HG03196 (cell line): Measurements from ENCODE around the gene APP.
A peak's percentile ranks its signal among the peaks of the same experiment; 100 is the strongest.
"Not testable (repeated sequence)": the region's sequence is repeated elsewhere in the genome, so short reads cannot be mapped to it uniquely, and the experiment has no call there.

Experiments
- ATAC-seq: cut with Tn5 transposase; IDR thresholded peaks from one replicate; pipeline ENCODE4 v1.9.1; 2021; ENCODE audit not compliant: unreplicated experiment

The APP gene

DNA sequence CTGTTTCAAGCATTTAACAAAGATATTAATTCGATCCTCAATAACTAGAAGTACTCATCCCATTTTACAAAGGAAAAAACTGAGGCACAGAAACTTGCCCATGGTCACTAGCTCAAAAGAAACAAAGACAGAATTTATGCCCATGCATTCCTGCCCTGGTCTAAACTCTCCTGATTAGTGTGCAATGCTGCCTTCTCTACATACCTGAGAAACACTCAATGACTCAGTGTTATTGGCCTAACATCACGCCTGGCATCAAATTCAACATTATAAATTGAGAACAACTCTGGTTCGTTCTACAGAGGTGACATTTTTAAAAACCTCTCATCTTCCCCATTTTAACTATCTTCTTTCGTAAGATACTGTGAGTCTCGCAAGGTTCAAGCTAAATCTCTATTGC, 5.2 kb downstream of the APP start:
- no peak for ATAC-seq

DNA sequence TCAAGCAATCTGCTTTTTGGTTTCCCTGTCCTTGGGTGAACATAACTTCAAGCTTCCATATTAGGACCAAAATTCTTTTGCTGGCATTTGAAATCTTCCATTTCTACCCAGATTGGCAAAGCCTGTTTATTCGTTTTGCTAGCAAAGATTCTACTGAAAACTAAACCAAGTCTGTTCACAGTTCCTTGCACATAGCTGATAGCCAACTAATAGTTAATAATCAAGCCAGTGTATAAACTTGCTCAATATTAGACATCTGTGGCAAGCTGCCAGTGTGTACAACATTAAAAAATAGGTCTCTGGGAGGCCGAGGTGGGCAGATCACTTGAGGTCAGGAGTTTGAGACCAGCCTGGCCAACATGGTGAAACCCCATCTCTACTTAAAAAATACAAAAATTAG, 6.3 kb downstream of the APP start:
- no peak for ATAC-seq

DNA sequence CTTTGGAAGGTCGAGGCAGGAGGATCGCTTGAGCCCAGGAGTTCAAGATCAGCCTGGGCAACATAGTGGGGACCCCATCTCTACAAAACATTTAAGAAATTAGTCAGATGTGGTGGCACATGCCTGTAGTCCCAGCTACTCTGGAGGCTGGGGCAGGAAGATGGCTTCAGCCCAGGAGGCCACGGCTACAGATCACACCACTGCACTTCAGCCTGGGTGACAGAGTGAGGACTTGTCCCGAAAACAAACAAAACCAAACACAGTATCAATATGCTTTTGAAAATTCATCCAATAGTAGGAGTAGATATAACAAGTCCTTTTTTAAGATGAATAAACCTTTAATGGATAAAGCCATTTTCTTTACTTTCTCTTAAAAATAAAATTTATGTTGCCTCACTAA, 8.5 kb downstream of the APP start:
- no peak for ATAC-seq

DNA sequence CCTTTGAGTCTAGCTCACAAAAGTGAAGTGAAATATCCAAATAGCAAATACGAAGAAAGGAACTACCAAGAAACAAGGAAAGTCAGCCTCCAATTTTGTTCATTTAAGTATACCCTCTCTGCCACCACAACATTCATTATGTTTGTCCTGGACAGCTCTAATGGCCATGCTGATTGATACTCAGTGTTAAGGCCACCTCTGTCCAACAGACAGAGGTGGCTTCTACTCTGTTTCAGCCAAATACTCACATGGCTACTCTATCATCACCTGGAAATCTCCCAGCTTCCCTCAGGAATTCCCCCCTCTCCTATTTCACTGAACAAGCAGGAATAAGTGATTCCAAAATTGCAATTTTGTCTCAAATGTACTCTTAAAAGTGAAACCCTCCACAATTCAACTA, 10.7 kb downstream of the APP start:
- no peak for ATAC-seq

DNA sequence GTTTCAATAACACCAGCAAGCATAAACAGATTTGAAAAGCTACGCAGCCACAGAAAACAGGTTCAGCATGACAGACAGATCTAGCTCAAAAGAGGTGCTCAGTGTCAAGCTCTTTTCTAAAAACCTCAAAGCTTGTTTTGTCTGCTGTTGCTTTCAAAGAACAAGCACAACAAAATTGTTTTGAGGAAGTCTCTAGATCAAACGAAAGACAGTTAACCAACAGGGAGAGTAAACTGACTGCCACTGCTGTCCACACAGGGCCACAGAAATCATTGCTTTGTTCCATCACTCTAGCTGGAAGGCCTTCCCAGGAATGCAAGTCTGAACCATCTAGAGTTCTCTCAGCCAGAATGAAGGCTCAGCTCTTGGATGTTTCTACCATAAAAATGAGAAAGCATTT, 12.8 kb downstream of the APP start:
- no peak for ATAC-seq

DNA sequence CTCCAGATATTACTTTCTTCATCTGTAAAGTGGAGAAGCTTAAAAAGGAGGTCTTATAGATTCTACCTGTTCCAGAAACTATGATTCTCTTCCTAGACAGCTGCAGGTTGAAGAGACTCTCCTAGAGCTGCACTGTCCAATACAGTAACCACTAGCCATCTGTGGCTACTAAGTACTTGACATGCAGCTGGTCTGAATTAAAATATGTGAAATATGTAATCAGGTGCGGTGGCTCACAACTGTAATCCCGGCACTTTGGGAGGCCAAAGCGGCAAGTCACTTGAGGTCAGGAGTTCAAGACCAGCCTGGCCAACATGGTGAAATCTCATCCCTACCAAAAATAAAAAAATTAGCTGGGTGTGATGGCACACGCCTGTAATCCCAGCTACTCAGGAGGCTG, 15.8 kb downstream of the APP start:
- no peak for ATAC-seq

DNA sequence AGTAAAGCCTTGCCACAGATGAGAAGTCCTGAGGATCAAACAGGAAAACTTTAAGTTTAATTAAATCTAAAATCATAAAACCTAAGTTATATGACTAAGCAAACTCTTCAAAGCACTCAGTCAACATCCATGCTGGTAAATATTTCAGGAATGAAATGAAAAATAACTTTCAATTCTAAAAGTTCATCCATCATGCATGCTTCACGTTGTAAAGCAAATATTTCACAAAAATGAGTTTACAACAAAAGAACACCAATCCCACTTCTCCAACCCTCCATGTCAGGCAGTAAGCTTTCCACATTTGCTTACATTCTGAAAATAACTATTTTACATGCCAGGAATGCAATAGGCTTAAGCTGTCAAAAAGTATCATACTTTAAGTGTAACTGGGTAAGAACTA, 16.8 kb downstream of the APP start:
- no peak for ATAC-seq

DNA sequence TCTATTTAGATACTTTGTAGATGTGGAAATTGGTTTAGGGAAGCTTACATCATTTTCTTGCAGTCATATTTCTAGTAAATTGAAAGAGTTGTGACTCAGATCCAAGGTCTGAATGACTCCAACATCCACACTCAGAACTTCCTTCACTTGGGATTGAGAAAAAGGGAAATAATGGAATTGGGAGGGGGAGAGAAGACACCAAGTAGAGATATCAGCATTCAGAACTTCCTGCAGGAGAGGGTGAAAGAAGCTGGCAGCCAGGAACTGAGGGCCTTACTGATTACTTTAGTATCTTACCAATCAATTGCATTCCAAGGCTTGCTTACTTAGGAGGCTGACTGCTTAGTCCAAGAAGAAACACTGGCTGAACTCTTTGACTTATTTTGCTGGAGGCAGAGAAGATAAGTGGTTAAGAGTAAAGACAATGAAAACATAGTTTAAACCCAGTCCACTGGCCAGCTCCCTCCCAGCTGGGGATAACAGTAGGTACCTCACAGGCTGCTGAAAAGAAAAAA, 21.7 kb downstream of the APP start:
- no peak for ATAC-seq

DNA sequence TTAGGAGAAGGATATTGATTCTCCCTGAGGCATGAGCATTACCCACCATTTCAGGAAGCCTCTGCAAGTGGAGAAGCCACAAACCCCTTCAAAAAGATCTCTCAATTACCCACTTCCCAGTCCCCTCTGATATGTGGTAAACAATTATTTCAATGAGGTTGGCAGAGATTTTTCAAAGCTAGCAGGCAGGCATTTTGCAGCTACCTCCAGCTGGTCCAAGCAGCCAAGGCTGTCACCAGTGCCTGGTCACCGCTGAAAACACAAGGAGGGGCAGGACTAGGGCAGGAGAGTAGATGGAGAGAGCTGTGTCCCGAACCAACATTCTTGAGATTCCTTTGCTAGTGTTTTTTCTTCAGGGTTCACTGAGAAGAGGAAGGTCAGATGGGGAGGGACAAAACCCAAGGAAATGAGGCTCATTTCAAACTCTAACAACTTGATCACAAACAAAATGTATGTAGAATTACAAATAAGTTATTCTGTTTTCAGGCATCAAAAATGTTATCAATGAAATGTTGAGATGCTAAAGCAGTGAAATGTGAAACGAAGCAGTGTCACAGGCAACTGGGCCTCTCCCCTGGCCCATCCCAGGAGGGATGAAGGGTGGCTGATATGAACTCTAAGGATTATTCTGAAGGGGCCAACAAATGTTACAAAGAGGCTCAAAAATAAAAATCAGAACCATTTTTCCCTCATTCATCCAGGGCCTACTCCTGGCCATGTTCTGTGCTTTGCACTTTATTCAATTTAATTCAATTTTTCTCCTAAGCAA, 22.3 kb downstream of the APP start:
- ATAC-seq, result no peak

DNA sequence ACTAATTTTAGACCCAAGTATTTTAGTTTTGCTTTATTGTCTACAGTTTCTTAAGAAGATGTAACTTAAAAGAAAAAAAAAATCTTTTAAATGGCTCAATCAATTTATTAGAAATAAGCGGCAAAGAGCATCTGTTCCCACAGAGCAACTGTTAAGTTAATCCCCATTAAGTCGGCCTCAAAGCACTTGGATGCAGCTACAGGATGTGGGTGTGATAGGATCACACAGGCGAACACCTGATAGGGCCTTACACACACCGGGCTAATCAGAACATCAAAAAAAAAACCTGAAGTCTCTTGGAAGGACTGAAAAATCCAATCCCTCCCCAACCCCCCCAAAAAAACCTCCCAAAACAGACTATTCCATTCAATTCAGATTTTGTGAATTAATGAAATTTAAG, 23.0 kb downstream of the APP start:
- no peak for ATAC-seq

DNA sequence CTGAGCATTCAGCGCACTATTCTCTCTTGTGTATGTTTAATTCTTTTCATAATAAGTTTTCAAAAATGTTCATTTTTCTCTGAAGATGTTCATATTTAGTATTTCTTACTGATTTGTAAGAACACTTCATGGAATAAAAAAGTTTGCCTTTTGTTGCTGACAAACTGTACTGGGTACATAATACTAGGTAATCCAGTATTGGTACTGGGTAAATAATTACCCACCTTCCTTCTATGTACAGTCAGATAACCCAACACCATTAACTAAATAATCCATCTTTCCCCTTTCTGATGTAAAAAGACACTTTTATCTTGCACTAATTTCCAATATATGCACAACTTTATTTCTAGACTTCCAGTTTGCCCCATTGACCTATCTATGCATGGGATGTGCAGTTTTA, 23.9 kb downstream of the APP start:
- ATAC-seq, result no peak

DNA sequence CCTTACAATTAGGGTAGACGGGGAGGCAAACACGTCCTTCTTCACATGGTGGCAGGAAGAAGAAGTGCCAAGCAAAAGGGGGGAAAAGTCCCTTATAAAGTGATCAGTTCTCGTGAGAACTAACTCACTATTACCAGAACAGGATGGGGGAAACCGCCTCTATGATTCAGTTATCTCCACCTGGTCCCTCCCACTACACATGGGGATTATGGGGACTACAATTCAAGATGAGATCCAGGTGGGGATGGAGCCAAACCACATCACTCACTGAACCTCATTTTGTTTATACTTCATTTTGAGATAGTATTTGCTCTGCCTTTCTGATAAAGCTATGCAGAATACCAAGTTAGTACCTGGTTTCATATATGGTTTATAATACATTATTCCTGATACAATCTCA, 26.5 kb downstream of the APP start:
- no peak for ATAC-seq

DNA sequence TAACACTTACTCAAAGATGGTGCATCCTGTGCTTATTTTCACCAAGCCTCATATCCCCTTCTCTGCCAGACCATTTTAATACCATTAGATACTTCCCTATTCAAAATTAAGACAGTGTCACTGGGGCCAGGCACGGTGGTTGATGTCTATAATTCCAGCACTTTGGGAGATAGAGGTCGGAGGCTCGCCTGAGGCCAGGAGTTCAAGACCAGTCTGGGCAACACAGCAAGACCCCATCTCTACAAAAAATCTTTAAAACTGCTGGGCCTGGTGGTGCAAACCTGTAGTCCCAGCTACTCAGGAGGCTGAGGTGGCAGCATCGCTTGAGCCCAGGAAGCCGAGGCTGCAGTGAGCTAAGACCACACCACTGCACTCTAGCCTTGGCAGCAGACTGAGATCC, 28.2 kb downstream of the APP start:
- no peak for ATAC-seq

DNA sequence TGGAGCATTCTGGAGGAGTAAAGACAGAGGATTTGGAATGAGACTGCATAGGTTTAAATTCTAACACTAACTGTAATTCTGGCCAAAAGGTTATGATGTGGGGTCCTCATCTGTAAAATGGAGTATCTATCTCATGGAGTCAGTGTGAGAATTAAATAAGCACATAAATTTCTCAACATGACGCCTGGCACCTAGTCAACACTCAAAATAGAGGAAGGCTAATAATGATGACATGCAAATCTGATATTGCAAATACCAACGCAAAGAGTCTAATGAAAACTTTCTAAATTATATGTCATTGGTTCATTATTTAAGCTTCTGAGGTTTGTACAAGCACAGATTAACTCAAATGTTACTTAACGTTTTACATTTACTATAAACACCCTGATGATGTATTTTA, 29.6 kb downstream of the APP start:
- no peak for ATAC-seq

DNA sequence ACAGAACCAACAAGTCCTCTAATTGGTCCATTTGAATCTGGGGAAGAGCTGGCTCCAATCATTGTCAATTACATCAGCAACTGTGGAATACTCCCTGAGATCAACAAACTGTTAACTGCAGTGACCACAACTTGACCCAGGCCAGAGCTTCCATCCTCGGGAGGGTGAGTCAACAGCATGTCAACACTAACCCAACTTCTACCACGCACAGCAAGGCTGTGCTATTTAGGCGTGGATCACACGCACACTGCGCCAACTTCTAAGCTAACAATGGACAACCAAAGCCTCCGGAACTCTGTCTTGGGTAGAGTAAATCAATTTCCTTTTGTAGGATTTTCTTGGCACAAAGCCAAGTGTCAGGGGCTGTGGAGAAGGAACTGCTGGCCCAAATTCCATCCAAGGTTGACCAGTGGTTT, 30.4 kb downstream of the APP start:
- no peak for ATAC-seq

DNA sequence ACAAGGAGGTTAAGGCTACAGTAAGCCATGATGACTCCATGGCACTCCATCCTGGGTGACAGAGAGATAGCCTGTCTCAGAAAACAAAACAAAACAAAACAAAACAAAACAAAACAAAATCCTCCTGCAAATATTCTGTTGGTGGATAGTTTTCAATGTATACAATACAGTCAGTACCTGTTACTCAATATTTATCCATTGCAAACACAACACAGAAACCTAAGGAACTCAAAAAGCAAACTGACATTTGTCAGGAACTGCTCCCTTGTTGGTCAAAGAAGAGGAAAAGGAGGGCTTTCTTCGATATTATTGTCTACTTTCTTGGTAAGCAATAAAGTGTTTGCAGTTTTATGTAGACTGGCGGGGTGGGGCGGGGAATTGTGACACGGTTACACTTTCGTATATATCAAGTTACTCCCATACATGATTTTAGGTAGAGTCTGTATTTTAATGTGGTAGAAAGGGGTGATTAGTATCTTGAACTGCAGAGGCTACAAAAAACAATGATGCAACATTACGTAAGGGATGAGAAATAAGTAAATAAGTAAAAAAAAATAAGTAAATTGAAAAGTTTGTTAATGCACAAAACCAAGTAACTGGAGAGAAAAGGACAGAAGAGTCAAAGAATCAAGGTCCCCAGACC, 31.8 kb downstream of the APP start:
- ATAC-seq, result no peak

DNA sequence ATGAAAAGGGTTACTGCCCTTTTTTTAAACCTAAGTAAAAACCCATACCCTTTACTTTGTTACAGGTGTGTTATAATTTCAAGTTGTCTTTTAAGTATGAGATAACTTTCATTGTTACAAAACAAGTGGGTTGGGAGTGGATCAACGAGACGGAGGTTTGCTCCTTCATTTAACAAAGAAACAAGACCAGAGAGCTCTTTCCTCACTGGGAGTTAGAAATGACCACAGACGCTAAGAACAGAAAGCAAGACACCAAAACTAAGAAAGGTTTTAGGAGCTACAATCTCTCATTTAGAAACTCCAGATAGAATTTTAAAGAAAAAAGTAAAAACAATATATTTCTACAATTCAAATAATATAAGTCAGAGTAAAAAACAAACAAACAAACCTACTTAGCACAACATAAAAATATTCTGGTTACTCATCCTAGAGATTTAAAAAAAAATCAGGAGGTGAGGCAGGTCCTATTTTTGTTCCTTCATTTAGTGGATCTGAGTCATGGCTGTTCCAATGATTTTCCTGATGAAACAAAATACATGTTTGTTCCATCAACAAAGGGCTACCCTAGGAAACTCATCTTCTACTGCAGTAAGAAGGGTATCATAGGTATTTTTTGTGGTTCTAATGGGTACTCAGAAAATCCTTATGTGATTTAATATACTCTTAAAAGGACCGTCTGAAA, 33.0 kb downstream of the APP start:
- ATAC-seq, result no peak

DNA sequence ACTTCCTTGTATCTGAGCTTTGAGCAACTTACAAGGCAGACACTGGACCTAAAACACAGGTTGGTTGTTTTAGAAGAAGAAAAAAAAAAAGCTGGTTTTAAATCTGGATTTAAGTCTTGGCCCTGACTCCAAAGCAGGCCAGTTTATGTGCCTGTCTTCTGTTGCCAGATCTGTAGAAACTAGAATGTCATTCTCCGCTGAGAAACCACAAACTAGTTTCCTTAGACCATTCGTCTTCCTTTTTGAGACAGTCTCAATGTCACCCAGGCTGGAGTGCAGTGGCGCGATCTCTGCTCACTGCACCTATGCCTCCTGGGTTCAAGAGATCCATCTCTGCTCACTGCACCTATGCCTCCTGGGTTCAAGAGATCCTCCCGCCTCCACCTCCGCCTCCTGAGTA, 33.9 kb downstream of the APP start:
- peak; percentile 96 for ATAC-seq

DNA sequence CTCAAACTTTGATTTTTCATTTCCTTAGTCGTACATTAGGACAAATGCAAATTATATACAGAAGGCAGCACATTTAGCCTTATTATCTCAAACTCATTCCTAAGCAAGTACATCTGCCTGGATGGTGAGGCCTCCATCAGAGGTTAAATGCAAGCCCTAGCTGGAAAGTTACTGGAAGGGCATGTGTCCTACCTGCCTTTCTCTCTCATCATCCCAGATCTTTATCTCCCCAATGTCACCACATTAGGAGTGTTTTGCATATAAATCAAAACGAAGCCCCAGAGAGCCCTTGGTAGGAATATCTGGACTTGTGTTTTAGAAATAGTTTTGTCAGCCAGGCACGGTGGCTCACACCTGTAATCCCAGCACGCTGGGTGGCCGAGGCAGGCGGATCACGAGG, 35.0 kb downstream of the APP start:
- ATAC-seq, result no peak

DNA sequence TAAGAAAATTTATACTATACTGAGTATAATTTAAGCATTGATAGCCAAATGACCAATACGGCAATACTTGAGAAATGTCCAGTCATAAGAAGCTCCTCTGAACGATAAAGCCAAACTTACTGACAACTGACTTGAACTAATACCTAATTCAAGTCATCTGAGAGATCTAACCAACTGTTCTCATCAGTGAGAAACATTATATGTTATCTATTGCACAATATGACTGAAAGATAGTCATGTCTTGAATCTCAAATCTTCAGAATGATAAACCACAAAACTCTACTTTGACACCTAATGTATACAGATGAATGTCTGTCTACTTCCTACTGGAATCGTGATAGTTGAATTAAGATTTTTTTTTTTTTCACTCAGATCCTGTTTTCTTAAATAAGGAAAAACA, 39.0 kb downstream of the APP start:
- no peak for ATAC-seq

DNA sequence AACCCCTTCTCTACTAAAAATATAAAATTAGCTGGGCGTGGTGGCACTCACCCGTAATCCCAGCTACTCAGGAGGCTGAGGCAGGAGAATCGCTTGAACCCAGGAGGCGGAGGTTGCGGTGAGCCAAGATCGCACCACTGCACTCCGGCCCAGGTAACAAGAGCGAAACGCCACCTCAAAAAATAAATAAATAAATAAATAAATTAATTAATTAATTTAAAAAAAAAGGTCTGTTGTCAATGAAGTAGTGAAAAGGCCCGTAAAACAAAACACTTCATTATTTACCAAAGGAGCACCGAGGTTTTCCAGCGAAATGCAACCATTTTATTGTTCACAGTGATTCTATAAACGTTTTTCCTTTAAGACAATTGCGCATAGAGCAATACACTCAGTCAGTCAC, 39.5 kb downstream of the APP start:
- not testable (repeated sequence) for ATAC-seq

DNA sequence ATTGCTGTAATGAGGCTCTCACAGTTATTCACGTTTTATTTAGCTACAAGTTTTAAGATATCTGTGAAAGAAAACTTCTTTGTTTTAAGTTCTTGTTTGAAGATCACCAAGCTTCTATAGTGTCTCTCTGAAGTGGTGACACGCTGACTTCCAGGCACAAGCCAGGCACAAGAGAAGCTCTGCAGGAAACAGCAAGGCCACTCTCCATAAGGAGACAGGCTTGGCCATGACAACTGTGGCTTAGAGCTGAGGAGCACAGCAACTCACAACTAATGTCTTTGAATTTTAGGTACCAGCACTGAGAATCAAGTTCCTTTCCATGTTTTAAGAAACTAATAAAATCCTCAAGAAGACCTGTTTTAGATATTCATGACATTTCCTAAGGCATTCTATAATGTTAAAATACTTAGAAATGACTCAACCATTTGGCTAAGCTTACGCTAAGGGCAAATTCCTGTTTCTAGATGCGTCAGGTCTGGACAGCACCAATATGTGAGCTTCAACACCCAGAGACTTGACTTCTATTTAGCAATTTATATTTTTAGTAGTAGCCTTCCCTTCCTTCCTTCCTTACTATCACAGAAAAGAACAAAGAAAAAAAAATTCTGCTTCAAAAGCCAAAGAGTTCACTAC, 40.2 kb downstream of the APP start:
- no peak for ATAC-seq
